ENCODE measurements around the gene CHDH. TPM values are rescaled to one million over a fixed set of nuclear protein-coding genes. Genes with fewer than 3 reads are reported as not detected.

The CHDH gene
- total and polyA plus RNA-seq, 2 donors (not counting 3 experiments of a cell fraction or from before 2014, with no cell fraction given), result 0.04 to 0.06 TPM

DNA sequence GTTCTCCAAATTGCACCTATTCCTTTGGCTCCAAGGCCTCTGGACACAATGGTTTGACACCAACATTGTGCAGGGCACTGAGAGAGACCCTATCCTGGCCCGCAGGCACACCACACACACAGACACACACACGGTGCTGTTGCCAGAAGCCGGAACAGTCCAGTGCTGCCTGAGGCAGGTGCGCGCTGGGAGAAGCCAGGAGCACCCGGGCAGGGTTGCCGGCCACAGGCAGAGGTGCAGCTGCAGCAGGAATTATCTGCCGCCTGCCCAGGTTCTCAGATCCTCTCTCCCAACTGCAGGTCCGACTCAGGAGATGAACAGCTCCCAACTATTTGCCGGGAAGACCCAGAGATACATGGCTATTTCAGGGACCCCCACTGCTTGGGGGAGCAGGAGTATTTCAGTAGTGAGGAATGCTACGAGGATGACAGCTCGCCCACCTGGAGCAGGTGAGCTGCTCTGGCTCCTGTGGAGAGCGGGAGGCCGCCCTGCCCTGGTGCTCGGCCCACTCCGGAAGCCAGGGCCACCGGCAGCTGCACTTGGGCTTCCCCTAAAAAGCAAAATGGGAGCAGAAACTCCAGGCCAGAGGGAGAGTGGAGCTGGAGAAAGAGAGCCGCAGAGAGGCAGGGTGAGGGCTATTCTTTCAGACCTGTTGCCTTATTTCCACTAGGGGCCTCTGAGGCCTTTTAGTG is 42.9 kb downstream of the CHDH start:
- Histone ChIP-seq H3K4me1 (ENCODE audit: control insufficient read depth, extremely low read depth, insufficient read depth, low read length) (no peaks in the 10 kb centered on the region), H2AFZ (ENCODE audit: low read depth, low read length) (no peak overlapping the region), H3K27ac (ENCODE audit: insufficient read depth, low read depth, low read length) (no peak overlapping the region), H3K9ac (replicated peaks; ENCODE audit: extremely low read depth, insufficient read depth, low read length) (no peak overlapping the region), H3K79me2 (ENCODE audit: control insufficient read depth, insufficient read depth, low read length) (no peaks in the 10 kb centered on the region), H3K4me2 (ENCODE audit: insufficient read depth, low read length) (no peak overlapping the region), H3K9me1 (replicated peaks; ENCODE audit: control insufficient read depth, extremely low read depth, insufficient read depth, low read length) (no peaks in the 10 kb centered on the region), H3K4me3 (replicated peaks in 1 of 3; ENCODE audit: insufficient read depth in 1 of 3, low read depth in 1 of 3, low read length in 3 of 3) (no peak overlapping the region), H3K36me3 (ENCODE audit: control insufficient read depth in 2 of 2, extremely low read depth in 1 of 2, insufficient read depth in 2 of 2, low read length in 2 of 2) (no peaks in the 10 kb centered on the region), H3K9me3 (replicated peaks; ENCODE audit: control insufficient read depth, insufficient read depth, low read length) (no peaks in the 10 kb centered on the region), H4K20me1 (replicated peaks; ENCODE audit: control insufficient read depth, extremely low read depth, insufficient read depth, low read length) (no peaks in the 10 kb centered on the region), H3K27me3 (ENCODE audit: control insufficient read depth in 2 of 2, insufficient read depth in 2 of 2, low read length in 2 of 2) (no peaks in the 10 kb centered on the region)
- dilution Hi-C loops (cut with MboI; ENCODE audit: extremely low pct_ligation_motif_present, low sequenced_read_pairs) (no loop called here), intact Hi-C loops (cut with micrococcal nuclease) (no loop called here)
- DNase-seq (ENCODE audit: low read depth, low spot score) (no peak), FAIRE-seq (no peak)
- CTCF ChIA-PET, result no interaction called here
- POLR2A ChIA-PET, result no interaction called here
- BruUV-seq (replicated peaks), result no TSS peak
- TF ChIP-seq POLR2AphosphoS5 (IDR thresholded peaks at IDR 0.05; ENCODE audit: insufficient read depth, low read depth, low read length) (no peak), JUN (IDR thresholded peaks at IDR 0.05; ENCODE audit: borderline replicate concordance, insufficient read depth, insufficient read length, low read depth) (no peak), MYC (IDR thresholded peaks at IDR 0.05; ENCODE audit: low read depth, low read length) (no peak), EZH2 (IDR thresholded peaks at IDR 0.05; ENCODE audit: borderline replicate concordance, low read depth, low read length, severe bottlenecking) (no peak)
- TF ChIP-seq, protein P1, sequence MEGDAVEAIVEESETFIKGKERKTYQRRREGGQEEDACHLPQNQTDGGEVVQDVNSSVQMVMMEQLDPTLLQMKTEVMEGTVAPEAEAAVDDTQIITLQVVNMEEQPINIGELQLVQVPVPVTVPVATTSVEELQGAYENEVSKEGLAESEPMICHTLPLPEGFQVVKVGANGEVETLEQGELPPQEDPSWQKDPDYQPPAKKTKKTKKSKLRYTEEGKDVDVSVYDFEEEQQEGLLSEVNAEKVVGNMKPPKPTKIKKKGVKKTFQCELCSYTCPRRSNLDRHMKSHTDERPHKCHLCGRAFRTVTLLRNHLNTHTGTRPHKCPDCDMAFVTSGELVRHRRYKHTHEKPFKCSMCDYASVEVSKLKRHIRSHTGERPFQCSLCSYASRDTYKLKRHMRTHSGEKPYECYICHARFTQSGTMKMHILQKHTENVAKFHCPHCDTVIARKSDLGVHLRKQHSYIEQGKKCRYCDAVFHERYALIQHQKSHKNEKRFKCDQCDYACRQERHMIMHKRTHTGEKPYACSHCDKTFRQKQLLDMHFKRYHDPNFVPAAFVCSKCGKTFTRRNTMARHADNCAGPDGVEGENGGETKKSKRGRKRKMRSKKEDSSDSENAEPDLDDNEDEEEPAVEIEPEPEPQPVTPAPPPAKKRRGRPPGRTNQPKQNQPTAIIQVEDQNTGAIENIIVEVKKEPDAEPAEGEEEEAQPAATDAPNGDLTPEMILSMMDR (IDR thresholded peaks at IDR 0.05; ENCODE audit: extremely low read depth in 1 of 2, insufficient read depth in 1 of 2, low read depth in 1 of 2, low read length in 2 of 2), result no peak
